ENCODE measurements around the gene BRICD5. TPM values are rescaled to one million over a fixed set of nuclear protein-coding genes. Genes with fewer than 3 reads are reported as not detected.

BRICD5 gene
- total and polyA plus RNA-seq, 2 of the 4 experiments (the other 2 are of a cell fraction), result 0.18 to 0.94 TPM

DNA sequence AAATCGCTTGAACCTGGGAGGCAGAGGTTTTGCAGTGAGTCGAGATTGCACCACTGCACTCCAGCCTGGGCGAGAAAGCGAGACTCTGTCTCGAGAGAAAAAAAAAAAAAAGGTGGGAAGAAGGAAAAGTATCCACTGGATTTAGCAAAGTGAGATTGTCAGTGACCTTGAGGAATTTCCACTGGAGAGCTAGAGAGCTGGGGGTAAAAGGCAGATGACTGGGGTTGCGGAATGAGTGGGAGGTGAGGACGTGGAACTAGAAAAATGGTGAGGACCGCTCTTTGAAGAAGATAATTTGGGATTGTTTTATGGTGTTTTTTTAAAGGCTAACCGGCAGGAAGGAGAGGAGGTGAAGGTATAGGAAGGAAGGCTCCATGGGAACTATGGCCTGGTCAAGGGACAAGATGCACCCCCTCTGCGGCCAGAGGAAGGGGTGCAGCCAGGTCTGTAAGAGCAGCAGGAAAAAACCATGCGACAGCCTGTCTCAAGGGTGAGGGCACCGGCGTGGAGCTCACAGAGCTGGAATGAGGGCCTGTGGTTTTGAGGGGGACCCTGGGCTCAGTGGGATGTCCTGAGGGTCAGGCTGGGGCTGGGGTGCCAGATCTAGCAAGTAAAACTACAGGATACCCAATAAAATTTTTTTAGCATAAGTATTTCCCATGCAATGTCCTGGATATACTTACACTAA, 6.1 kb downstream of the BRICD5 start:
- Histone ChIP-seq H3K18ac (ENCODE audit: low read depth, low read length) (no peak overlapping the region), H3K36me3 (ENCODE audit: control insufficient read depth, insufficient read depth, low read length) (peaks cover 23% of the 10 kb centered on the region; the same call in 1 of the 2 replicates), H4K20me1 (ENCODE audit: insufficient read depth, low read length) (peaks cover 5% of the 10 kb centered on the region; the same call in 1 of the 2 replicates), H2BK120ac (ENCODE audit: low read depth, low read length) (no peak overlapping the region; the same call in 1 of the 2 replicates), H3K4me3 (ENCODE audit: insufficient read depth, low read depth, low read length) (peak overlapping the region; percentile 92), H4K91ac (ENCODE audit: insufficient read depth, low read depth, low read length) (peak overlapping the region; percentile 5; the same call in 1 of the 2 replicates), H2AFZ (replicated peaks; ENCODE audit: low read length, poor library complexity) (peak overlapping the region; percentile 100), H3K14ac (replicated peaks; ENCODE audit: low read depth, low read length) (no peak overlapping the region), H4K8ac (ENCODE audit: low read depth in 2 of 2, low read length in 2 of 2) (peak overlapping the region; percentile 91 to 98), H3K4ac (ENCODE audit: low read depth, low read length) (peak overlapping the region; percentile 62), H3K4me2 (ENCODE audit: low read depth, low read length) (peak overlapping the region; percentile 80), H3K4me1 (ENCODE audit: control insufficient read depth, insufficient read depth, low read length) (peaks cover 7% of the 10 kb centered on the region), H3K79me1 (ENCODE audit: low read depth in 1 of 2, low read length in 2 of 2) (peaks cover 13 to 24% of the 10 kb centered on the region in 2 experiments), H2AK5ac (ENCODE audit: low read depth, low read length) (peak overlapping the region; percentile 70; the same call in 1 of the 2 replicates), H3K9me1 (ENCODE audit: insufficient read depth, low read length) (peaks cover 6% of the 10 kb centered on the region; the same call in 1 of the 2 replicates), H2BK15ac (ENCODE audit: low read depth, low read length) (no peak overlapping the region), H2BK20ac (ENCODE audit: low read depth, low read length) (no peak overlapping the region), H4K5ac (ENCODE audit: low read depth, low read length) (peak overlapping the region; percentile 88), H3K56ac (ENCODE audit: extremely low read depth, insufficient read depth, low read length) (no peak overlapping the region; the same call in 1 of the 2 replicates), H2AK9ac (replicated peaks; ENCODE audit: low read depth, low read length, poor library complexity) (peak overlapping the region; percentile 88), H3K9ac (ENCODE audit: low read depth, low read length) (peak overlapping the region; percentile 74), H3K23ac (ENCODE audit: low read depth, low read length) (no peak overlapping the region), H3K9me3 (ENCODE audit: control insufficient read depth, insufficient read depth, low read length) (no peaks in the 10 kb centered on the region), H2BK5ac (ENCODE audit: low read depth, low read length, poor library complexity, severe bottlenecking) (no peak overlapping the region), H3K27me3 (ENCODE audit: control insufficient read depth, insufficient read depth, low read length) (peaks cover 11% of the 10 kb centered on the region), H3K27ac (ENCODE audit: insufficient read depth, low read length) (peak overlapping the region; percentile 83)
- no TSS peak for BruUV-seq (replicated peaks)
- 87 to 100% methylated on average over 2 to 6 of the region's 13 CpGs for WGBS, 2 experiments (ENCODE audit: extremely low coverage in 2 of 2, insufficient read length in 1 of 2)
- ATAC-seq (ENCODE audit: low read depth) (no peak), DNase-seq (no peak)
- in situ Hi-C loops (cut with MboI; ENCODE audit: low sequenced_read_pairs), result no loop called here
- intact Hi-C loops (cut with micrococcal nuclease), result no loop called here
- TF ChIP-seq MXI1 (IDR thresholded peaks at IDR 0.05; ENCODE audit: borderline replicate concordance, low read depth, low read length) (no peak), MAFK (IDR thresholded peaks at IDR 0.05; ENCODE audit: low read depth, low read length) (no peak), CHD1 (IDR thresholded peaks at IDR 0.05; ENCODE audit: low read depth, low read length) (no peak), RFX5 (IDR thresholded peaks at IDR 0.05; ENCODE audit: low read depth, low read length) (no peak), SMC3 (IDR thresholded peaks at IDR 0.05; ENCODE audit: low read depth, low read length) (no peak), MAZ (IDR thresholded peaks at IDR 0.05; ENCODE audit: borderline replicate concordance, low read depth, low read length) (peak; percentile 0; the same call in 1 of the 2 replicates)
- TF ChIP-seq, protein P1, sequence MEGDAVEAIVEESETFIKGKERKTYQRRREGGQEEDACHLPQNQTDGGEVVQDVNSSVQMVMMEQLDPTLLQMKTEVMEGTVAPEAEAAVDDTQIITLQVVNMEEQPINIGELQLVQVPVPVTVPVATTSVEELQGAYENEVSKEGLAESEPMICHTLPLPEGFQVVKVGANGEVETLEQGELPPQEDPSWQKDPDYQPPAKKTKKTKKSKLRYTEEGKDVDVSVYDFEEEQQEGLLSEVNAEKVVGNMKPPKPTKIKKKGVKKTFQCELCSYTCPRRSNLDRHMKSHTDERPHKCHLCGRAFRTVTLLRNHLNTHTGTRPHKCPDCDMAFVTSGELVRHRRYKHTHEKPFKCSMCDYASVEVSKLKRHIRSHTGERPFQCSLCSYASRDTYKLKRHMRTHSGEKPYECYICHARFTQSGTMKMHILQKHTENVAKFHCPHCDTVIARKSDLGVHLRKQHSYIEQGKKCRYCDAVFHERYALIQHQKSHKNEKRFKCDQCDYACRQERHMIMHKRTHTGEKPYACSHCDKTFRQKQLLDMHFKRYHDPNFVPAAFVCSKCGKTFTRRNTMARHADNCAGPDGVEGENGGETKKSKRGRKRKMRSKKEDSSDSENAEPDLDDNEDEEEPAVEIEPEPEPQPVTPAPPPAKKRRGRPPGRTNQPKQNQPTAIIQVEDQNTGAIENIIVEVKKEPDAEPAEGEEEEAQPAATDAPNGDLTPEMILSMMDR (conservative IDR thresholded peaks at IDR 0.05; ENCODE audit: low read depth, low read length), result no peak
- ChIA-PET POLR2A (ENCODE audit: unreplicated experiment) (no interaction called here), CTCF (interaction anchor here (0.6 kb wide), 1 partner anchor 182 kb away, joined by 3 read pairs; no protein-coding TSS in a partner anchor)
- dilution Hi-C loops (cut with HindIII; ENCODE audit: low sequenced_read_pairs, unreplicated experiment), result no loop called here

All from IMR-90 (cell line).